M059J (cell line): Measurements from ENCODE around the gene PTGFRN. TPM values are rescaled to one million over a fixed set of nuclear protein-coding genes. Genes with fewer than 3 reads are reported as not detected.

ENCODE experiments used
- DNase-seq: peaks from one replicate; pipeline ENCODE4 v3.0.0-alpha.2; 2012; ENCODE audit warnings: low read depth
- total RNA-seq: library from RNA; depleted of rRNA; stranded (reverse); fragments of >200 nt; shearing (Covaris generic); gene quantifications from 2 replicates; pipeline ENCODE4 v1.2.3, GENCODE V29; 2014

Gene PTGFRN
- total RNA-seq, 1 experiment from 2014 or later = 144 TPM

DNA sequence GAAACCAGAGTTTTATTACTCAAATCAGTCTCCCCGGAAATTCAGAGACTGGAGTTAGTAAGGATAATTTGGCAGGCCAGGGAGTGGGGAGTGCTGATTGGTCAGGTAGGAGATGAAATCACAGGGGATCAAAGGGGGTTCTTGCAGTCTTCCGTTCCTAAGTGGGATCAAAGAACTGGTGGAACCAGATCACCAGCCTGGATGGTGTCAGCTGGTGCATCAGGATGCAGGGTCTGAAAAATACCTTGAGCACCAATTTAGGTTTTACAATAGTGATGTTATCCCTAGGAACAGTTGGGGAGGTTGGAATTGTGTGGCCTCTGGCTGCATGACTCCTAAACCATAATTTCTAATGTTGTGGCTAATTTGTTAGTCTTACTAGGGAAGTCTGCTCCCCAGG, 90.4 kb downstream of the PTGFRN start:
- peak; percentile 20 for DNase-seq

DNA sequence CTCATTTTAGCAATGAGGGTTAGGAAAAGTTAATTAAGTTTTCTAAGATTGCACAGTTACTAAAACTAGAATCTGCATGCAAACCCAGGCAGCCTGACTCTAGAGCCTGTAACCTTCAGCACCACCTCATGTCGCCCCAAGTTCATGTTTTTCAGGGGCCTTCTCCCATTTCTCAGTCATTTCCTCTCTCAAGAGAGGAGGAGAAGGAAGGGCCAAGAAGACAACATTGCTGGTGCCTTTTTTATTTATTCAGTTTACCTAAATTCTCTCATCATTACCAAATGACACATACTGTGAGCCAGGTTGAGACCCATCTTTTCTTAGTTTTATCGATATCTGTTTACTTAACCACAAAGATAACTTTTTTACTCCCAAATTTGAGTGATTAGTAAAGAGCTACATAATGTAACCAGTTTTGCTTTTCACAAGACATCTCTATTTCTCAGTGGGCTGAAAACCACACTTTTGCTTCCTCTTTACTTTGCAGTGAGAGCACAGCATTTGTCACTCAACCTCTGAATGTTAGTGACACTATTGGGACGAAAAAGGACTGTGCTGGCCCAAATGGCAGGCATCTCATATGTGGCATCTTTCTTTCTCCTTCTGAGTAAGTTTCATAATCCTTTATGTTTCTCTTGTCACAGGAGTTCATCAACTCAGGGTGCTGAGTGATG, 91.7 kb downstream of the PTGFRN start, which contains the start of gene CD101:
Gene CD101 (plus strand): TSS at position 507 of the 674 bp plus-strand sequence. CDS start 58 bp downstream, at position 565.
- no peak for DNase-seq

DNA sequence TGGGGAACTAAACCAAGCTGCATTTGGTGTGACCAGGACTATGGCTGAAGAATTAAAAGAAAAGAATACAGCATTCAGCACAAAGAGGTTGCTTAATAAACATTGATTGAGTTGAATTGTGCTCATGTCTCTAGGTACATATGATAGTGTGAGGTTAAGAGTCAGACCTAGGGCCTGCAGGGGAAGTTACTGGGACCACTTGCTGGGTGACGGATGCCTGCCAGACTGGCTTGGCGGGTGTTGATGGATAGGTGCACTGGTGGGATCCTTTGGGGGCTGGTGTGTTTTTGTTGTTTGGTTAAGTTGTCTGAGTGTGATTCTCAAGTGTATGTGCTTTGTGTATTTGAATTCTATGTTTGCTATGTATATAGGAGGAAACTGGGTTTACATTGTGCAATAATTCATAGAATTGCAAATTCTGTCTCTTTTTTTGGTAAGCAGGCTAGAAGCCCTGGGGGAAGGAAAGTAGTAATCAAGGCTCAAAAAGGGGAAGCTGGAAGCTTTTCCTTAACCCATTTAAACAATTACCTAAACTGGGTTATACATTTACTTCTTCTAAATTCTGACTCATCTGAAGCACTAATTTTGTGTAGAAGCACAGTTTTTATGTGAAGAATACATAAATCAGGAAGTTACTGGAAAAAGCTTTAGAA, 93.6 kb downstream of the PTGFRN start:
- DNase-seq = no peak

GRCh38 chr1:117007719-117008013, 98.0 kb downstream of the PTGFRN start:
- peak; percentile 28 for DNase-seq

GRCh38 chr1:117008656-117009055, 98.9 kb downstream of the PTGFRN start:
- DNase-seq = no peak

DNA sequence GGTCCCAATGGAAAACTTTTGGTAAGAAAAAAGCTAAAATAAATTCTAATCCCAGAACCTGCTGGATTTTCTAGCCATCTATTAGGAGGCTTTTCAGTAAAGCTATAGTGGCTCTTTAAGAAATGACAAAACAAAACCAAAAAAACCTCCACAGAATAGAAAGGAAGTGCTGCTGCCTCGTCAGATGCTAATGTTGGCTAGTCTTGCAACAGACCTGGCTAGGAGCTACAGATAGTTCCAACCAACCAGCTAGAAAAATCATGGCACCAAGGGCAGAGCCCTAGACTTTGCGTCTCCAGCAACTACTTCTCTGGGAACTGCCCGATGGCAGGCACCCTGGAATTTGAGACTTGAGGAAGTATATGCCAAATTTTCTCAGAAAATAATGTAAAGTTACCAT, 99.4 kb downstream of the PTGFRN start:
- peak; percentile 14 for DNase-seq

DNA sequence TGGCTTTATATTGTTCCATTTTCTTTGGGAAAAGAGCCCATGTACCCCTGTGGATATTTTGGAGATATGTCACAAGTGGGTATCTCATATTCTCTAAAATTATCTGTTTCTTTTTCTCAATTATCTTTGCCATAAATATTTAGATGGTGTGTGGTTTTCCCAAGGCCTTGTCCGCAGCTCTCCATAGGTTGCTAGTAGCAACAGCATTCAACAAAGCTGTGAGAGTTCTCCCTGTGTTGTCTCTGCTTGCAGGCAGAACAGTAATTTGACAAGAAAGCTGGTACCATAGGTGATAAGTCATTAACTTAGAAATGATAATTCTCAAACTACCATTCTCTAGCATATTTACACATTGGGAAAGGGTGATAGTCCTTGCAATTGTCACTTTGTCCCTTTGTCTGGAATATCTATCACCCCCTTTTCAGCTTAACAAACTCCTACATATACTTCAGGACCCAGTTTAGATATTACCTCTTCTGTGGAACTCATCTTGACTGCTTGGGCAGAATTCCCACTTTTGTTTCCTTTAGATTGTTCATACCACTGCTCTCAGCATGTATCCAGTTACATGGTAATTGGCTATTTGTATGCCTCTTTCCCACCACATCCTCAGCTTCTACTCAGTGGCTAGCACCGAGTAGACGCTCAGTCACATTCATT, 100.7 kb downstream of the PTGFRN start:
- DNase-seq = no peak

DNA sequence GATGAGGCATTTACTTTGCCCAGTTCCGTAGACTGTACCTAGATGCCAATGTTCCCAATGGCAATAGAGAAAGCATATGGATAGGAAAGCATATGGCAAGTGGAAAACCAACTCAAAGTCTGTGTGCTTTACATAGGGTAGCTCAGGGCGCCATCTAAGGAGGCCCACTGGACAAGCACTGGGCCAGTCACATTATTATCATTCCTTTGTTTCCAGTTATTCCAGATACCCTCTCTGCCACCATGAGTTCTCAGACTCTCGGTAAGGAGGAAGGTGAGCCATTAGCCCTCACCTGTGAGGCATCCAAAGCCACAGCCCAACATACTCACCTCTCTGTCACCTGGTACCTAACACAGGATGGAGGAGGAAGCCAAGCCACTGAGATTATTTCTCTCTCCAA, 101.6 kb downstream of the PTGFRN start:
- no peak for DNase-seq

DNA sequence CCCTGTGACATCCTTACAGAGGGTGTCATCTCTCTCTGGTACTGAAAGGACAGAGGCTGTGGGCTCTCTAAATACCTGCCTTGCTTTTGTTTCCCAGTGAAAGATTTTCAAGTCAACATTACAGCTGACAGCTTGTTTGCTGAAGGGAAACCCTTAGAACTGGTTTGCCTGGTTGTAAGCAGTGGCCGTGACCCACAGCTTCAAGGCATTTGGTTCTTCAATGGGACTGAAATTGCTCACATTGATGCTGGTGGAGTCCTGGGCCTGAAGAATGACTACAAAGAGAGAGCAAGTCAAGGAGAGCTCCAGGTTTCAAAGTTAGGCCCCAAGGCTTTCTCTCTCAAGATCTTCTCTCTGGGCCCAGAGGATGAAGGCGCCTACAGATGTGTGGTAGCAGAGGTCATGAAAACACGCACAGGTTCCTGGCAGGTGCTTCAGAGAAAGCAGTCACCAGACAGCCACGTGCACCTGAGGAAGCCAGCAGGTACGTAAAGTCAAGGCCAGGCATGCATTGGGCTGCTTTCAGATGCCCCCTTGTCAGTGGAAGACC, 103.7 kb downstream of the PTGFRN start:
- DNase-seq = no peak

- peak; percentile 60 for DNase-seq
These were observed 104.5 kb downstream of the PTGFRN start for GRCh38 chr1:117014209-117014608.

DNA sequence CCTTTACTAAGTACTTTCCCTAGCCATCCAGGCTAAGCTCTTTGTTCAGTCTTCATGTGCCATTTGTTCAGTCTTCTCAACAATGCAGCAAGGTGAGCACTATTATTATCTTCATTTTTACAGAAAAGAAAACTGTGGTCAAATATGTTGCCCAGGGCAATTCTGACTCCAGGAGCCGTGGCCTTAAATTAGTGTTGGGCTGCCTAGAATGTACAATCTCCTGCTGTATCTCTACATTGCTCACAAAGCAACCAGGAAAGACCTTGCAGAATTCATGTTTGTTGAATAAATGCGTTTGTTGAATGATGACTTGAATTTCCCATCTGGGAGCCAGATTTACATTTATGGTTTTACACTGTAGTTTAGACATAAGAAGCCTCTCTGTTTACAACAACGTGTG, 106.0 kb downstream of the PTGFRN start:
- DNase-seq = peak; percentile 15

GRCh38 chr1:117017062-117017461, 107.3 kb downstream of the PTGFRN start:
- no peak for DNase-seq

DNA sequence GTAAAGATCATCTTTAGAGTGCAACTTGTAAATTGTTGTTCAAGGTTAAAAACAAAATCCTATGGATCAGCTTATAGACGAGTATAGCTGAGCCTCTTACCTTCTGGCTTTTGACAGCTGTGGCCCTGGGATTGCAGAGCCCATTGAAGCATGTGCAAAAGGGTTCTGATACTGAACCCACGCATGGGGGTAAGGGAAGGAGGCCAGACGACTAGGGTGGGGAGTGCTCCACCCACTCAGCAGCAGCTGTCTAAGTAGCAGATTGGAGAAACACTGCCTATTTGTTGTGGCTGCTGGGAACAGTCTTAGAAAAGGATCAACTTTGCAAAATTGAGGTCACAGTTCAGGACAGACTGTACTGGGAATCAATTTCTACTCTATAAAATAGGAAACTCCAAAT, 107.9 kb downstream of the PTGFRN start:
- no peak for DNase-seq

- DNase-seq = no peak
These were observed 110.9 kb downstream of the PTGFRN start for GRCh38 chr1:117020526-117021156.

- no peak for DNase-seq
These were observed 112.4 kb downstream of the PTGFRN start for GRCh38 chr1:117022114-117022513.

- no peak for DNase-seq
These were observed 115.9 kb downstream of the PTGFRN start for GRCh38 chr1:117025568-117025967.

- no peak for DNase-seq
These were observed 116.6 kb downstream of the PTGFRN start for GRCh38 chr1:117026361-117026760.

GRCh38 chr1:117029685-117030084, 120.0 kb downstream of the PTGFRN start:
- DNase-seq = no peak

DNA sequence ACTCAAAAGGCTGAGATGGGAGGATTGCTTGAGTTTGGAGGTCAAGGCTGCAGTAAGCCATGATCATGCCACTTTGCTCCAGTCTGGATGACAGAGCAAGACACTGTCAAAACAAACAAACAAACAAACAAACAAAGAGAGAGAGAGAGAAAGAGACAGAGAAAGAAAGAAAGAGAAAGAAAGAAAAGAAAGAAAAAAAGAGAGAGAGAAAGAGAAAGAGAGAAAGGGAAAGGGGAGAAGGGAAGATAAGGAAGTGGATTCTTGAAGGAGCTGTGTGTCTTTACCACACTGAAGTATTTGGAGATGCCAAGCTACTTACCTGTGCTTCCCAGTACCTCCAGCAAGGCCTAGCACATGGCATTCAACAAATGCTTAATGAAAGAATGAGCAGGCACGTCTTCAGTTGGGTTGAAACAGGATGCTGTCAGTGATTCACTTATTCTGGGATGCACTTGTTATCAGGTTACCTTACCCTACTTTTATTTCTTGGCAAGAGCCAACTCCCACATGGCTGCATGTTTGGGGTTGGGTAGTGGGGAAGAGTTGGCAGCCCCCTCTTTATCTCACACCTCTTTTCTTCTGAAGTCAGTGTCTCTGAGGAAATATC, 120.7 kb downstream of the PTGFRN start:
- no peak for DNase-seq

GRCh38 chr1:117032266-117032665, 122.5 kb downstream of the PTGFRN start:
- no peak for DNase-seq

DNA sequence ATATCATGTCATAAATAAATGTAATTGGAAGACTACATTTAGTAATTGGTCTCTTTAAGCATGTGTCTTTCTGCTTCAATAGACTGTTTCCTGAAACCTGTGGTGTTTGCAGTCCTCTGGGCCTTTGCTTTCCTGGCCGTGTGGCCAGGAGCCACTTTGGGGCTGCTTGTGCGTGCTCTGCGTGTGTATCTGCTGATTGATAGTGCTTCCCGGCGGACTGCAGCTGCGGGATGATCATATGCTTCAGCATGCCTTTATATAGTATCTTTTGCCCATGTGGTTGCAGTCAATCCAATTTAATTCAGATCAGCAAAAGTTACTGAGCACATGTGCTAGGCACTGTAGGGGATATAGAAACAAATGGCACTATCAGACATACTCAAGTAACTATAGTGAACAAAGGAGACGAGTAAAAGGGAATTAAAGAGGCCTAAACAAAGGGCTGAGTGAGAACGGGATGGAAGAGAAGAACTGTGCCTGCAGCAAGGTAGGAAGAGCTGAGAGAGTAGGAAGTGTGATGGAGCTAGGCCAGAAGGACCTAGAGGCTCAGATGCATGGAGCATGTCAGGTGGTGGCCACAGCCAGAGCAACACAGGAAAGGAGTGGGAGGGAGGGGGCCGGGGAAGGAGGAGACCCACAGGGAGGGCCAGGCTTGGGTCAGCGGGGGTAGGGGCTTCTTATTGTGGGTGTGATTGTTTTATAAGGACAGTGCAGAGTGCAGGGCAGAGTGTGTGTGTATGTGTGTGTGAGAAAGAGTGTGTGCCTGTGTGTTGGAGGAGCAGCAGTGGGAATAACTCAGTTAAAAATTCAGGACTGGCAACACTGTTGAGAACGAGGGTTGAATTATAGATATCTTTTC, 123.2 kb downstream of the PTGFRN start:
- DNase-seq = no peak
